ENCODE data around the gene PLTP.
"Not testable (repeated sequence)": the region's sequence is repeated elsewhere in the genome, so short reads cannot be mapped to it uniquely, and the experiment has no call there.

The PLTP gene

GRCh38 chr20:45911486-45912343 is at the start of gene PLTP:
TSS of gene PLTP (minus strand) at chr20:45912155. CDS start at chr20:45911452, 703 bp downstream.
- DNase-seq (ENCODE audit: low read depth), result no peak

DNA sequence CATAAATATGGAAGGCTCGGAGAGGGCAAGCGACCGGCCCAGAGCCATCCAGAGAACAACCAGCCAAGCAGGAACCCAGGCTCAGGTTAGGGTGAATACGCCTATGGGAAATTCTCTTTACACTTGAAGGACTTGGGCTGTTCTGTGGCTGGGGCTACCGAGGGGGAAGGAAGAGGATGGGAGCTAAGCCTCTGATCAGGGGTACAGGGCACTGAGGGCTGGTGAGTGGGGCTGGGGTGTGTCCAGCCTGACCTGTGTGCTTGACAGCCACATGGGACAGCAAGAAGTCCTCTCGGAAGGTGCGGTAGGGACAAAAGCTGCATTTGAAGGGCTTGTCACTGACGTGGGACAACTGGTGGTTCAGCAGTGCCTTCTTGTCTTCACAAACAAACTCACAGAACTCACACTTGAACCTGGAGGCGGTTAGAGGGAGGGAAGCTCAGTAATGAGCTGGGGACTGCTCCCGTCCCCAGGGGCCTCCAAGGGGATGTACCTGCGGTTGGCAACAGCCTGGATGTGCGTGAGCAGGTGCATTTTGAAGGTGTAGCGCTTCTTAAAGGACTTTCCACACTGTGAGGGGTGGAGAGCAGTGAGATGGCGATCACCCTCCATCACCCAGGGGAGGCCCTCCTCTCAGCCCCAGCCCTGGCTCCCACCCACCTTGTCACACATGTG is 48.1 kb upstream of the PLTP start:
- TF ChIP-seq, protein P1, sequence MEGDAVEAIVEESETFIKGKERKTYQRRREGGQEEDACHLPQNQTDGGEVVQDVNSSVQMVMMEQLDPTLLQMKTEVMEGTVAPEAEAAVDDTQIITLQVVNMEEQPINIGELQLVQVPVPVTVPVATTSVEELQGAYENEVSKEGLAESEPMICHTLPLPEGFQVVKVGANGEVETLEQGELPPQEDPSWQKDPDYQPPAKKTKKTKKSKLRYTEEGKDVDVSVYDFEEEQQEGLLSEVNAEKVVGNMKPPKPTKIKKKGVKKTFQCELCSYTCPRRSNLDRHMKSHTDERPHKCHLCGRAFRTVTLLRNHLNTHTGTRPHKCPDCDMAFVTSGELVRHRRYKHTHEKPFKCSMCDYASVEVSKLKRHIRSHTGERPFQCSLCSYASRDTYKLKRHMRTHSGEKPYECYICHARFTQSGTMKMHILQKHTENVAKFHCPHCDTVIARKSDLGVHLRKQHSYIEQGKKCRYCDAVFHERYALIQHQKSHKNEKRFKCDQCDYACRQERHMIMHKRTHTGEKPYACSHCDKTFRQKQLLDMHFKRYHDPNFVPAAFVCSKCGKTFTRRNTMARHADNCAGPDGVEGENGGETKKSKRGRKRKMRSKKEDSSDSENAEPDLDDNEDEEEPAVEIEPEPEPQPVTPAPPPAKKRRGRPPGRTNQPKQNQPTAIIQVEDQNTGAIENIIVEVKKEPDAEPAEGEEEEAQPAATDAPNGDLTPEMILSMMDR (IDR thresholded peaks at IDR 0.05; ENCODE audit: low read depth, low read length, missing control alignments), result no peak

More at GRCh38 chr20:45911486-45912343, at the start of gene PLTP:
- TF ChIP-seq, protein P1 (IDR thresholded peaks at IDR 0.05; ENCODE audit: low read depth, low read length, missing control alignments), result no peak
- peak within 1 kb of the TSS; percentile 45 for H3K4me3 ChIP-seq (ENCODE audit: low read depth, low read length)

DNA sequence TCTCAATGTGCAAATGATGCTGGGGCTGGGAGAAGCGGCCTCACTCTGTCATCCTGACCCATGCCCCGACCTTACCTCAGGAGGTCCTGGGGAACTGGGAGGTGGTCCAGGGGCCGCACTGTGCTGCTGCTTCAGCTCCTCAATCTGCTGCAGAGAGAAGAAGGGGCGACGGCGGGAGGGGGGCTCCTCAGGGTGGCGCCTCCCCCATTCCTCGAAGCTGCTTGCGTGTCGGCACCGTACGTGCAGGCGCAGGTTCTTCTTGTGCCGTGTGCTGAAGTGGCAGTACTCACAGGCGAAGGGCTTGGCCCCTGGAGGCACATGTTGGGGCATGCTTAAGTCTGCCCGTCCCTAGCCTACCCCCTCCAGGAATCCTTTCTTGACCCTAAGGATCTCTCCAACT is 47.2 kb upstream of the PLTP start:
- no peak overlapping the region for H3K4me3 ChIP-seq (ENCODE audit: low read depth, low read length)
- no peak for DNase-seq (ENCODE audit: low read depth)
- TF ChIP-seq, protein P1 (IDR thresholded peaks at IDR 0.05; ENCODE audit: low read depth, low read length, missing control alignments), result no peak

More for the DNA sequence above, 48.1 kb upstream of the PLTP start:
- H3K4me3 ChIP-seq (ENCODE audit: low read depth, low read length), result no peak overlapping the region
- DNase-seq (ENCODE audit: low read depth), result no peak

- DNase-seq (ENCODE audit: low read depth), result no peak
- no peak overlapping the region for H3K4me3 ChIP-seq (ENCODE audit: low read depth, low read length)
- TF ChIP-seq, protein P1 (IDR thresholded peaks at IDR 0.05; ENCODE audit: low read depth, low read length, missing control alignments), result no peak
Measured at GRCh38 chr20:45958593-45958992, 46.6 kb upstream of the PLTP start.

- TF ChIP-seq, protein P1 (IDR thresholded peaks at IDR 0.05; ENCODE audit: low read depth, low read length, missing control alignments), result no peak
- H3K4me3 ChIP-seq (ENCODE audit: low read depth, low read length), result no peak overlapping the region
- DNase-seq (ENCODE audit: low read depth), result no peak
Measured at GRCh38 chr20:45957021-45957941, 45.3 kb upstream of the PLTP start.

GRCh38 chr20:45956326-45956725 is 44.4 kb upstream of the PLTP start:
- not testable (repeated sequence) for H3K4me3 ChIP-seq (ENCODE audit: low read depth, low read length); DNase-seq (ENCODE audit: low read depth)

DNA sequence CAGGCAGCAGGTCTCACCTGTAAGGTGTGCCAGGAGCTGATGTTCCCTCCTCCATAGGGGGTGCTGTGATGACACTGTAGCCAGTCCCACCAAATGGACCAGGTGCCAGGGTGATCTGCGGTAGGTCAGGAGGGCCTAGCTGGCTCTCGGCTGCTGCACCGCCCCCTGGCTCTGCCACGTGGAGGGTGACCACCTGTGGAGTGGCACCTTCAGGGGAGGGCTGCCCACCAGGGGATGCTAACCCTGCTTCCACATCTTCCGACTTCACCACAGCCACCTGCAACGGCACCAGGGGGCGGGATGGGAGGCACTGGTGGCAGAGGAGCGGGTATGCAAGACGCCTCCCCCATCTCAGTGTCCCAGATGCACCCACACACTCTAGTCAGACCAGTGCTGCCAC is 41.7 kb upstream of the PLTP start:
- no peak for DNase-seq (ENCODE audit: low read depth)
- H3K4me3 ChIP-seq (ENCODE audit: low read depth, low read length), result no peak overlapping the region
- TF ChIP-seq, protein P1 (IDR thresholded peaks at IDR 0.05; ENCODE audit: low read depth, low read length, missing control alignments), result no peak

Measured in GM12864 (cell line).